Esophagus squamous epithelium (tissue), 4 donors: ENCODE results near the gene SRSF9.

ENCODE experiments used
- POLR2A ChIP-seq, 4 donors: fragments of 450-650 bp; IDR thresholded peaks; one replicate each; pipeline ENCODE4 v1.6.1; 2017; ENCODE audit warnings: antibody characterized with exemption in 4 of 4, mild to moderate bottlenecking in 4 of 4, moderate library complexity in 3 of 4
- TF ChIP-seq, protein P1 (sequence below), 6 experiments: fragments of 450-650 bp in 4 of 6; fragments of 200-600 bp in 2 of 6; sonication (generic) in 2 of 6; IDR thresholded peaks; one replicate each; pipeline ENCODE4 v1.5.1; 2016 to 2019; ENCODE audit warnings: antibody characterized with exemption in 6 of 6, mild to moderate bottlenecking in 4 of 6, moderate library complexity in 4 of 6

DNA sequence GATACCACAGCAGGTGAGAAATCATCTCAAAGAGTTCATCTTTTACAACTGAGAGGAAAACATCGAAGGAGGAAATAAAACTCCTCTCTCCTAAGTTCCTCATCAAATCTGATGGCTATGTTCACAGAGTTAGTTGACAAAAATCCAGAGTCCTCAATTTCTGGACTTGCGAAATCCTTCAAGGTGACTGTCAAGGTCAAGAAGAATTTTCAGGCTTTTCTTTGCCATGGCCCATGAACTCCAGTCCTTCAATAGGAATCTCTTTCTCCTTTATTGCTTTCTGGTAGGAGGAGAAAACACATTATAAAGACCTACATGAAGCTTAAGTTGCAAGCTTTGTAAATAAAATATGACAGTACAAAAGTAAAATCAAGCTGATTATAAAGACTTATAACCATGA, 24.9 kb downstream of the SRSF9 start:
- TF ChIP-seq, protein P1, sequence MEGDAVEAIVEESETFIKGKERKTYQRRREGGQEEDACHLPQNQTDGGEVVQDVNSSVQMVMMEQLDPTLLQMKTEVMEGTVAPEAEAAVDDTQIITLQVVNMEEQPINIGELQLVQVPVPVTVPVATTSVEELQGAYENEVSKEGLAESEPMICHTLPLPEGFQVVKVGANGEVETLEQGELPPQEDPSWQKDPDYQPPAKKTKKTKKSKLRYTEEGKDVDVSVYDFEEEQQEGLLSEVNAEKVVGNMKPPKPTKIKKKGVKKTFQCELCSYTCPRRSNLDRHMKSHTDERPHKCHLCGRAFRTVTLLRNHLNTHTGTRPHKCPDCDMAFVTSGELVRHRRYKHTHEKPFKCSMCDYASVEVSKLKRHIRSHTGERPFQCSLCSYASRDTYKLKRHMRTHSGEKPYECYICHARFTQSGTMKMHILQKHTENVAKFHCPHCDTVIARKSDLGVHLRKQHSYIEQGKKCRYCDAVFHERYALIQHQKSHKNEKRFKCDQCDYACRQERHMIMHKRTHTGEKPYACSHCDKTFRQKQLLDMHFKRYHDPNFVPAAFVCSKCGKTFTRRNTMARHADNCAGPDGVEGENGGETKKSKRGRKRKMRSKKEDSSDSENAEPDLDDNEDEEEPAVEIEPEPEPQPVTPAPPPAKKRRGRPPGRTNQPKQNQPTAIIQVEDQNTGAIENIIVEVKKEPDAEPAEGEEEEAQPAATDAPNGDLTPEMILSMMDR (IDR thresholded peaks at IDR 0.05) = no peak
- no peak for TF ChIP-seq POLR2A (IDR thresholded peaks at IDR 0.05)
